Uterus (tissue), 4 donors: Measurements from ENCODE around the gene SLC1A6. TPM values are rescaled to one million over a fixed set of nuclear protein-coding genes. Genes with fewer than 3 reads are reported as not detected.
"Not testable (repeated sequence)": the region's sequence is repeated elsewhere in the genome, so short reads cannot be mapped to it uniquely, and the experiment has no call there.

Source experiments
- DNase-seq, 2 donors: peaks; one replicate each; pipeline ENCODE4 v3.0.0-alpha.2; 2019 to 2020
- H3K27ac ChIP-seq, 2 donors: fragments of 200-600 bp; sonication (generic); 1 replicate in 1 of 2; 2 replicates in 1 of 2; pipeline ENCODE4 v1.5.1; 2016 to 2018
- H3K27me3 ChIP-seq, 2 donors: fragments of 200-600 bp; sonication (generic); one replicate each; pipeline ENCODE4 v1.5.1; 2018 to 2019; ENCODE audit warnings: control low read depth in 1 of 2
- H3K36me3 ChIP-seq, 2 donors: fragments of 200-600 bp; sonication (generic); one replicate each; pipeline ENCODE4 v1.5.1; 2019; ENCODE audit warnings: control low read depth in 1 of 2
- H3K4me1 ChIP-seq, 2 donors: fragments of 200-600 bp; sonication (generic); one replicate each; pipeline ENCODE4 v1.5.1; 2018 to 2019; ENCODE audit warnings: control low read depth in 1 of 2
- H3K4me3 ChIP-seq, 2 donors: fragments of 200-600 bp; sonication (generic); 1 replicate in 1 of 2; 2 replicates in 1 of 2; pipeline ENCODE4 v1.5.1; 2018 to 2019; ENCODE audit warnings: mild to moderate bottlenecking in 1 of 2
- H3K9me3 ChIP-seq, 2 donors: fragments of 200-600 bp; sonication (generic); one replicate each; pipeline ENCODE4 v1.5.1; 2019; ENCODE audit warnings: control low read depth in 1 of 2
- POLR2A ChIP-seq, 2 donors: fragments of 450-650 bp; IDR thresholded peaks; one replicate each; pipeline ENCODE4 v1.6.1; 2016; ENCODE audit warnings: antibody characterized with exemption in 2 of 2, mild to moderate bottlenecking in 1 of 2, moderate library complexity in 1 of 2
- intact Hi-C: fragments of 100-400 bp; cut with DNase I; formaldehyde crosslinking; loops from one replicate; pipeline ENCODE4 v1.15.1; 2023; ENCODE audit warnings: low total_unique reads
- total RNA-seq, 4 donors: library from RNA; depleted of rRNA in 3 of 4; stranded (reverse); fragments of >200 nt in 3 of 4; gene quantifications; one replicate each; pipeline versions ENCODE4 v1.1.0 to v1.2.4, GENCODE V29; 2014 to 2023
- TF ChIP-seq, protein P1 (sequence below), 4 experiments: fragments of 200-600 bp in 2 of 4; fragments of 450-650 bp in 2 of 4; sonication (generic) in 2 of 4; IDR thresholded peaks; one replicate each; pipeline ENCODE4 v1.5.1; 2016 to 2019; ENCODE audit warnings: antibody characterized with exemption in 4 of 4, mild to moderate bottlenecking in 2 of 4, moderate library complexity in 1 of 4
- donor health status: DM: yes; HTN: yes; CAD: no.

SLC1A6 gene
- total RNA-seq, 4 donors from 2014 or later, result 0.41 TPM; not detected in 3

DNA sequence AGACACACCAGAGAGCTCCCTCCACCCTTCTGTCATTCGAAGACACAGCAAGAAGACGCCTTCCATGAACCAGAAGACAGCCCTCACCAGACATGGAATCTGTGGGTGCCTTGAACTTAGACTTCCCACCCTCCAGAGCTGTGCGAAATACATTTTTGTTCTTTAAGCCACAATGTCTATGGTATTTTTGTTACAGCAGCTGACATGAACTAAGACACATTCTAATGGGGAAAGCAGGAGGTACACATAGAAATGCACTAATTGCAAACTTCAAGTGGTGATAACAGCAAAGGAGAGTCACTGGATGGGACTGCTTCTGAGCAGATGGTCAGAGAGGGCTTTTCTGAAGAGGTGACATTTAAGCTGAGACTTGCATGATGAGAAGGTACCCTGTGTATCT lies 22.2 kb downstream of the SLC1A6 start:
- H3K9me3 ChIP-seq, result no peaks in the 10 kb centered on the region
- no peak overlapping the region for H3K27ac ChIP-seq
- TF ChIP-seq, protein P1, sequence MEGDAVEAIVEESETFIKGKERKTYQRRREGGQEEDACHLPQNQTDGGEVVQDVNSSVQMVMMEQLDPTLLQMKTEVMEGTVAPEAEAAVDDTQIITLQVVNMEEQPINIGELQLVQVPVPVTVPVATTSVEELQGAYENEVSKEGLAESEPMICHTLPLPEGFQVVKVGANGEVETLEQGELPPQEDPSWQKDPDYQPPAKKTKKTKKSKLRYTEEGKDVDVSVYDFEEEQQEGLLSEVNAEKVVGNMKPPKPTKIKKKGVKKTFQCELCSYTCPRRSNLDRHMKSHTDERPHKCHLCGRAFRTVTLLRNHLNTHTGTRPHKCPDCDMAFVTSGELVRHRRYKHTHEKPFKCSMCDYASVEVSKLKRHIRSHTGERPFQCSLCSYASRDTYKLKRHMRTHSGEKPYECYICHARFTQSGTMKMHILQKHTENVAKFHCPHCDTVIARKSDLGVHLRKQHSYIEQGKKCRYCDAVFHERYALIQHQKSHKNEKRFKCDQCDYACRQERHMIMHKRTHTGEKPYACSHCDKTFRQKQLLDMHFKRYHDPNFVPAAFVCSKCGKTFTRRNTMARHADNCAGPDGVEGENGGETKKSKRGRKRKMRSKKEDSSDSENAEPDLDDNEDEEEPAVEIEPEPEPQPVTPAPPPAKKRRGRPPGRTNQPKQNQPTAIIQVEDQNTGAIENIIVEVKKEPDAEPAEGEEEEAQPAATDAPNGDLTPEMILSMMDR (IDR thresholded peaks at IDR 0.05), result no peak
- TF ChIP-seq POLR2A (IDR thresholded peaks at IDR 0.05), result no peak
- DNase-seq, result no peak
- H3K36me3 ChIP-seq, result no peaks in the 10 kb centered on the region
- H3K4me1 ChIP-seq, result no peaks in the 10 kb centered on the region
- H3K4me3 ChIP-seq, result no peak overlapping the region
- H3K27me3 ChIP-seq, result no peaks in the 10 kb centered on the region
- intact Hi-C loops, result no loop called here

DNA sequence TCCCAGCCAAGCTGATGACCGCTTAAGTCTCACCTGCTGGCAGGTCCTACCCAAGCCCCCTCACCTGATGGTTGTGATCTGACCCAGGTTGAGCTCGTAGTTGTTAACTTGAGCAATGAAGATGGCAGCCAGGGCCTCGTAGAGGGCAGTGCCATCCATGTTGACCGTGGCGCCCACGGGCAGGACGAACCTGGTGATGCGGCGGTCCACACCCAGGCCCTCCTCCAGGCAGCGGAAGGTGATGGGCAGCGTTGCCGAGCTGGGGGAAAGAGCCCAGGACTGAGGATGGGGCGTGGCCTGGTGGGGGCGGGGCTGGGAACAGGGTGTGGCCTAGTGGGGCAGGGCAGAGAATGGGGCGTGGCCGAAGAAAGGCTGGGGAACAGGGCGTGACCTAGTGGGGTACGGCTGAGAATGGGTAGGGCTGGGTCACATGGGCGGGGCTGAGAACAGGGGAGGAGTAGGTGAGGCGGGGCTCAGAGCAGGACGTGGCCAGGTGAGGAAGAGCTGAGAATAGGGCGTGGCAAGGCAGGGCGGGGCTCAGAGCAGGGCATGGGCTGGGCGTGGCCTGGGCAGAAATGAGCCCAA lies 25.5 kb downstream of the SLC1A6 start:
- no peak for DNase-seq
- Histone ChIP-seq H3K27me3 (no peaks in the 10 kb centered on the region), H3K9me3 (no peaks in the 10 kb centered on the region), H3K4me1 (no peaks in the 10 kb centered on the region), H3K27ac (no peak overlapping the region), H3K4me3 (no peak overlapping the region), H3K36me3 (no peaks in the 10 kb centered on the region)
- intact Hi-C loops, result no loop called here
- TF ChIP-seq, protein P1 (IDR thresholded peaks at IDR 0.05), result no peak
- TF ChIP-seq POLR2A (IDR thresholded peaks at IDR 0.05), result no peak

DNA sequence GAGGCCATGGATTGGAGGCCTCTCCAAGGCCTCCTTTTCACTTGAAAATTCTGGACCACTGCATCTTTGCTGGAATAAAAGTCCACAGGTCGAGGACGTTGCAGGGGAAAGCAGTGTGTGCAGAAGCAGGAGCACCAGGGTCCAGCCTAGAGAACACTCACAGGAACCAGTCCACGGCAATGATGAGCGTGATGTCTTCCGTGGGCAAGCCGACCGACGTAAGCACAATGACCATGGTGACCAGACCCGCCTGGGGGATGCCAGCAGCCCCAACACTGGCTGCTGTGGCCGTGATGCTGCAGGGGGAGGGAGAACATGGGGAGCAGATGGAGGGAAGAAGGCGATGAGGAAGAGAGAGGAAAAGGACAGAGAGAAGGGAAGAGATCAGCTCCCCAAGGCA lies 26.9 kb downstream of the SLC1A6 start:
- Histone ChIP-seq H3K27me3 (no peaks in the 10 kb centered on the region), H3K4me3 (no peak overlapping the region), H3K27ac (no peak overlapping the region), H3K36me3 (no peaks in the 10 kb centered on the region), H3K4me1 (no peaks in the 10 kb centered on the region), H3K9me3 (no peaks in the 10 kb centered on the region)
- no peak for DNase-seq
- TF ChIP-seq POLR2A (IDR thresholded peaks at IDR 0.05), result no peak
- TF ChIP-seq, protein P1 (IDR thresholded peaks at IDR 0.05), result no peak
- intact Hi-C loops, result no loop called here

DNA sequence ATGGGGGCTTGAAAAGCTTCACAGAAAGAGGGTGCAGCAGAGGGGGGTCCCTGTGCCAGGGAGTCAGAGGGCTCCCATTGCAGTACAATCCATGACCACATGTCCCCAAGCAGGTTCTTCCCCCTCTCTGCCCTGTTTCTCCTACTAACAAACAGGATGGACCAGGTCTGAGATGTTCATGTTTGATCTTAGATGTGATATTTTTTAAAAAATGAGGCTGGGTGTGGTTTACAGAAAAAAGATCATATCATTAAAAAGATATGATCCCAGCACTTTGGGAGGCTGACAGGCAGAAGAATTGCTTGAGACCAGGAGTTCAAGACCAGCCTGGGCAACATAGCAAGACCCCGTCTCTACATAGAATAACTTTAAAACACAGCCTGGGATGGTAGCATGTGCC lies 29.2 kb downstream of the SLC1A6 start:
- TF ChIP-seq, protein P1 (IDR thresholded peaks at IDR 0.05), result no peak
- no peak for TF ChIP-seq POLR2A (IDR thresholded peaks at IDR 0.05)

DNA sequence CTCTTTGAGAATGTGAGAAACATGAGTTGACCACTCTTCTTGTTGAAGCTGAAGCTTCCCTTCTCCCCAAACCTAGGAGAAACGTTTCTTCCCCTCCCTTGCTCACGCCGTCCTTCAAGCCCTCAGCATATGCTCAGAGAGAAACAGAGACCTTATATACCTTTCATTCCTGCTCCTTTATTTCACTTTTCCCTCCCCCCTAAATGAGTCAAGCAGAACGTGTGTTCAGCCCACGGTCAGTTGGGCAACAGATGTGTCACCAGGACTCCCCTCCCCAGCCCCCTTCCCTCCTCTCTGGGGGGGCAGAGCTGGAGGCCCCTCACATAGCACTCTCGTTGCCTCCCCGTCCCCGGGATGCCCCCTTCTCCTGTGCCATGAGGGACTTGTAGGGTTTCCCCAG lies 29.8 kb downstream of the SLC1A6 start:
- H3K36me3 ChIP-seq, result no peaks in the 10 kb centered on the region
- TF ChIP-seq, protein P1 (IDR thresholded peaks at IDR 0.05), result no peak
- no peak for TF ChIP-seq POLR2A (IDR thresholded peaks at IDR 0.05)
- H3K4me3 ChIP-seq, result no peak overlapping the region
- intact Hi-C loops, result no loop called here
- no peaks in the 10 kb centered on the region for H3K4me1 ChIP-seq
- no peak for DNase-seq
- H3K9me3 ChIP-seq, result no peaks in the 10 kb centered on the region
- H3K27ac ChIP-seq, result no peak overlapping the region
- no peaks in the 10 kb centered on the region for H3K27me3 ChIP-seq

More for the DNA sequence above, 29.2 kb downstream of the SLC1A6 start:
- no peaks in the 10 kb centered on the region for H3K27me3 ChIP-seq
- intact Hi-C loops, result no loop called here
- no peak for DNase-seq
- no peaks in the 10 kb centered on the region for H3K9me3 ChIP-seq
- H3K27ac ChIP-seq, result no peak overlapping the region
- H3K4me3 ChIP-seq, result no peak overlapping the region
- no peaks in the 10 kb centered on the region for H3K4me1 ChIP-seq
- no peaks in the 10 kb centered on the region for H3K36me3 ChIP-seq

DNA sequence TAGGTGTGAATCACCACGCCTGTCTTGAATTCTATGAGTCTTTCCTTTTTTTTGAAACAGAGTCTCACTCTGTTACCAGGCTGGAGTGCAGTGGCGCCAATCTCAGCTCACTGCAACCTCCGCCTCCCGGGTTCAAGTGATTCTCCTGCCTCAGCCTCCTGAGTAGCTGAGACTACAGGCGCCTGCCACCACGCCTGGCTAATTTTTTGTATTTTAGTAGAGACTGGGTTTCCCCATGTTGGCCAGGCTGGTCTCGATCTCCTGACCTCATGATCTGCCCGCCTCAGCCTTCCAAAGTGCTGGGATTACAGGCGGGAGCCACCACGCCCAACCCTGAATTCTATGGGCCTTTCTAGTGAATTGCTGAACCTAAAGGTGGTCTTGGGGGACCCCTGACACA lies 30.3 kb downstream of the SLC1A6 start:
- H3K27me3 ChIP-seq, DNase-seq, H3K27ac ChIP-seq, H3K4me1 ChIP-seq, H3K36me3 ChIP-seq, H3K4me3 ChIP-seq, H3K9me3 ChIP-seq, intact Hi-C loops: not testable (repeated sequence)
